GM12878 (cell line): Measurements from ENCODE around the gene CEP170B. TPM values are rescaled to one million over a fixed set of nuclear protein-coding genes. Genes with fewer than 3 reads are reported as not detected.

ENCODE experiments used
- ATAC-seq: fragments of 200-7000 bp; cut with Tn5 transposase; 3 replicates; pipeline ENCODE4 v1.9.1; 2020; ENCODE audit warnings: mild to moderate bottlenecking, moderate library complexity
- BruUV-seq: library from RNA; stranded (reverse); fragments of 400-500 nt; replicated peaks from 2 replicates; lab custom pipeline; 2021; lab: Mats Ljungman, UMichigan
- CTCF ChIA-PET: fragments of 300-600 bp; sonication (Branson Sonifier 250); formaldehyde crosslinking; extraction: SDS; loops from one replicate; lab custom pipeline; 2021; ENCODE audit warnings: inconsistent platforms; lab: Yijun Ruan, JAX
- POLR2A ChIA-PET: fragments of 350-600 bp; formaldehyde crosslinking; extraction: SDS; loops from one replicate; lab custom pipeline; 2021; ENCODE audit warnings: inconsistent platforms; lab: Charles Lee
- RAD21 ChIA-PET: fragments of 300-600 bp; sonication (Branson Sonifier 250); formaldehyde crosslinking; loops from one replicate; lab custom pipeline; 2023; ENCODE audit warnings: antibody characterized with exemption; ENCODE audit not compliant: unreplicated experiment; lab: Charles Lee
- SMC1A ChIA-PET: fragments of 300-600 bp; sonication (Branson Sonifier 250); formaldehyde crosslinking; loops from one replicate; lab custom pipeline; 2023; ENCODE audit not compliant: unreplicated experiment, uncharacterized antibody; lab: Charles Lee
- DNase-seq: peaks from one replicate; pipeline ENCODE4 v3.0.0-alpha.2; 2011; ENCODE audit warnings: low read depth, low spot score
- FAIRE-seq: peaks from 3 replicates; lab custom pipeline; 2011; peaks lifted over from hg19 to GRCh38; lab: Jason Lieb, UNC
- H2AFZ ChIP-seq: 2 replicates; pipeline ENCODE4 v1.6.0; 2011; ENCODE audit warnings: low read depth, low read length, control low read depth; ENCODE audit not compliant: control insufficient read depth
- H3K27ac ChIP-seq: 2 replicates; pipeline ENCODE4 v1.5.1; 2011; ENCODE audit warnings: control low read depth; ENCODE audit not compliant: control insufficient read depth, insufficient read depth
- H3K27me3 ChIP-seq, 2 experiments: replicated peaks in 1 of 2; 2 replicates each; pipeline versions ENCODE4 v1.6.0 to v1.6.1; 2011; ENCODE audit warnings: low read length in 1 of 2; ENCODE audit not compliant: control insufficient read depth in 2 of 2, insufficient read depth in 2 of 2
- H3K36me3 ChIP-seq, 2 experiments: 2 replicates each; pipeline ENCODE4 v1.5.1; 2011; ENCODE audit warnings: low read length in 1 of 2; ENCODE audit not compliant: control insufficient read depth in 2 of 2, insufficient read depth in 2 of 2
- H3K4me1 ChIP-seq: 2 replicates; pipeline ENCODE4 v1.6.1; 2011; ENCODE audit warnings: mild to moderate bottlenecking, low read length, moderate library complexity, mixed read lengths; ENCODE audit not compliant: control insufficient read depth, insufficient read depth
- H3K4me2 ChIP-seq: 2 replicates; pipeline ENCODE4 v1.6.0; 2011; ENCODE audit warnings: control low read depth; ENCODE audit not compliant: control insufficient read depth, insufficient read depth
- H3K4me3 ChIP-seq: fragments of 200-600 bp; sonication (generic); 2 replicates; pipeline ENCODE4 v1.5.1; 2016
- H3K79me2 ChIP-seq: 2 replicates; pipeline ENCODE4 v1.6.0; 2011; ENCODE audit warnings: low read length; ENCODE audit not compliant: control insufficient read depth, insufficient read depth
- H3K9ac ChIP-seq: 2 replicates; pipeline ENCODE4 v1.8.0; 2011; ENCODE audit warnings: low read length, control low read depth, mixed read lengths; ENCODE audit not compliant: control insufficient read depth, insufficient read depth
- H3K9me3 ChIP-seq: replicated peaks from 3 replicates; pipeline ENCODE4 v1.5.1; 2011; ENCODE audit warnings: mild to moderate bottlenecking, low read length; ENCODE audit not compliant: control insufficient read depth, insufficient read depth
- H4K20me1 ChIP-seq: 2 replicates; pipeline ENCODE4 v1.6.0; 2011; ENCODE audit not compliant: control insufficient read depth, insufficient read depth
- ATF7 ChIP-seq: fragments of 450-650 bp; IDR thresholded peaks from 2 replicates; pipeline ENCODE4 v1.6.1; 2016; ENCODE audit warnings: low read depth, mild to moderate bottlenecking
- BCL11A ChIP-seq: IDR thresholded peaks from 2 replicates; pipeline ENCODE4 v1.6.1; 2011; ENCODE audit warnings: low read depth, low read length
- BRCA1 ChIP-seq: IDR thresholded peaks from 2 replicates; pipeline ENCODE4 v1.6.1; 2011; ENCODE audit warnings: low read depth, low read length, improper control_type of control experiment
- CBX3 ChIP-seq: fragments of 200-600 bp; sonication (generic); IDR thresholded peaks from 2 replicates; pipeline ENCODE4 v1.6.1; 2016; ENCODE audit warnings: low read depth, borderline replicate concordance
- CHD2 ChIP-seq: IDR thresholded peaks from 2 replicates; pipeline ENCODE4 v1.6.1; 2011; ENCODE audit warnings: low read depth, low read length, improper control_type of control experiment, borderline replicate concordance
- CHD4 ChIP-seq: fragments of 200-600 bp; sonication (generic); IDR thresholded peaks from 2 replicates; pipeline ENCODE4 v1.6.1; 2016; ENCODE audit warnings: mild to moderate bottlenecking
- DPF2 ChIP-seq: fragments of 450-650 bp; IDR thresholded peaks from 2 replicates; pipeline ENCODE4 v1.6.1; 2017; ENCODE audit warnings: mild to moderate bottlenecking
- EGR1 ChIP-seq, 2 experiments: IDR thresholded peaks; 1 replicate in 1 of 2; 2 replicates in 1 of 2; pipeline ENCODE4 v1.6.1; 2011 to 2012; ENCODE audit warnings: low read depth in 2 of 2, low read length in 2 of 2, borderline replicate concordance in 1 of 2, mild to moderate bottlenecking in 1 of 2, moderate library complexity in 1 of 2
- EZH2 ChIP-seq: IDR thresholded peaks from 2 replicates; pipeline ENCODE4 v1.6.1; 2012; ENCODE audit warnings: low read depth, mild to moderate bottlenecking, control low read depth, inconsistent platforms, low read length, borderline replicate concordance; ENCODE audit not compliant: control insufficient read depth
- HDAC6 ChIP-seq: fragments of 200-600 bp; sonication (generic); IDR thresholded peaks from one replicate; pipeline ENCODE4 v1.8.0; 2017; ENCODE audit warnings: antibody characterized with exemption; ENCODE audit not compliant: unreplicated experiment
- MYB ChIP-seq: fragments of 150-350 bp; IDR thresholded peaks from 2 replicates; pipeline ENCODE4 v1.6.1; 2014; ENCODE audit warnings: mild to moderate bottlenecking, low read depth, low read length, borderline replicate concordance
- MYC ChIP-seq: IDR thresholded peaks from 2 replicates; pipeline ENCODE4 v1.6.1; 2011; ENCODE audit warnings: mild to moderate bottlenecking, low read length, moderate library complexity, inconsistent platforms; ENCODE audit not compliant: insufficient read depth, insufficient replicate concordance, insufficient read length, severe bottlenecking
- NR2C2 ChIP-seq: IDR thresholded peaks from 2 replicates; pipeline ENCODE4 v1.6.1; 2011; ENCODE audit warnings: borderline replicate concordance, low read depth; ENCODE audit not compliant: control insufficient read depth, insufficient read length
- PAX8 ChIP-seq: fragments of 450-650 bp; IDR thresholded peaks from 2 replicates; pipeline ENCODE4 v1.6.1; 2017; ENCODE audit warnings: mild to moderate bottlenecking, moderate library complexity
- PML ChIP-seq: IDR thresholded peaks from 2 replicates; pipeline ENCODE4 v1.6.1; 2012; ENCODE audit warnings: low read length, inconsistent platforms
- RAD21 ChIP-seq: IDR thresholded peaks from 2 replicates; pipeline ENCODE4 v1.6.1; 2011; ENCODE audit warnings: mild to moderate bottlenecking, low read depth, low read length, moderate library complexity; ENCODE audit not compliant: insufficient read depth
- SPI1 ChIP-seq: IDR thresholded peaks from 2 replicates; pipeline ENCODE4 v1.6.1; 2011; ENCODE audit warnings: low read depth, mild to moderate bottlenecking, low read length, moderate library complexity, borderline replicate concordance; ENCODE audit not compliant: insufficient read depth
- USF1 ChIP-seq: IDR thresholded peaks from 2 replicates; pipeline ENCODE4 v1.6.1; 2011; ENCODE audit warnings: borderline replicate concordance, low read depth, mild to moderate bottlenecking, moderate library complexity, mixed read lengths, low read length; ENCODE audit not compliant: insufficient read depth; ENCODE audit errors: extremely low read length
- YBX1 ChIP-seq: fragments of 450-650 bp; IDR thresholded peaks from 2 replicates; pipeline ENCODE4 v1.6.1; 2016; ENCODE audit warnings: antibody characterized with exemption
- YY1 ChIP-seq: IDR thresholded peaks from 2 replicates; pipeline ENCODE4 v1.6.1; 2011; ENCODE audit warnings: low read depth, mild to moderate bottlenecking, low read length
- WGBS: methylation state at CpG from one replicate; pipeline ENCODE4 v1.1.6; 2016; ENCODE audit warnings: low lambda C conversion rate; ENCODE audit not compliant: insufficient replicate concordance, insufficient coverage; ENCODE audit errors: missing lambda C conversion rate; 5-methylcytosine and 5-hydroxymethylcytosine counted together
- in situ Hi-C: fragments of 300-500 bp; cut with MboI; formaldehyde crosslinking; loops from 9 replicates; pipeline ENCODE4 v1.14.3; 2018; ENCODE audit warnings: mixed read lengths
- intact Hi-C: fragments of 100-400 bp; cut with micrococcal nuclease; formaldehyde crosslinking; loops from one replicate; pipeline ENCODE4 v1.14.2; 2022; ENCODE audit not compliant: unreplicated experiment
- polyA plus RNA-seq, 11 experiments: library from polyadenylated mRNA; depleted of rRNA in 4 of 11; unstranded in 6 of 11; stranded (reverse) in 5 of 11; fragments of >200 nt; fragmentation: Nextera tagmentation in 4 of 11; fragmentation: Illumina TruSeq in 1 of 11; extraction: Ambion mirVana in 4 of 11; extraction: Trizol in 1 of 11; gene quantifications; 1 replicate in 1 of 11; 2 replicates in 10 of 11; pipeline versions ENCODE4 v1.2.1 to v1.2.3, GENCODE V29; 2011 to 2016; ENCODE audit warnings: inconsistent platforms in 2 of 11, missing spikeins in 2 of 11, low read depth in 1 of 11
- total RNA-seq, 4 experiments: library from RNA; depleted of rRNA in 3 of 4; stranded (reverse); fragments of >200 nt in 3 of 4; fragmentation: Illumina TruSeq in 1 of 4; extraction: Trizol in 1 of 4; gene quantifications; 2 replicates each; pipeline versions ENCODE4 v1.2.1 to v1.2.3, GENCODE V29; 2013 to 2021

CEP170B gene
- total and polyA plus RNA-seq, 10 of the 15 experiments (the other 5 are each of a cell fraction or from before 2014, with no cell fraction given), result 0.01 to 0.44 (median 0.05) TPM; not detected in 4

GRCh38 chr14:104816616-104816884, 48.5 kb upstream of the CEP170B start:
- intact Hi-C loops (no loop called here), in situ Hi-C loops (no loop called here)
- Histone ChIP-seq H2AFZ (peak overlapping the region; percentile 83; the same call in 1 of the 2 replicates), H3K4me3 (peak overlapping the region; percentile 88), H3K4me2 (peak overlapping the region; percentile 99), H3K27me3 (no peaks in the 10 kb centered on the region), H3K27ac (peak overlapping the region; percentile 74), H3K36me3 (no peaks in the 10 kb centered on the region), H4K20me1 (no peaks in the 10 kb centered on the region), H3K79me2 (peaks cover 8% of the 10 kb centered on the region), H3K9me3 (no peaks in the 10 kb centered on the region), H3K9ac (peak overlapping the region; percentile 94), H3K4me1 (no peaks in the 10 kb centered on the region)
- BruUV-seq, result no TSS peak
- SMC1A ChIA-PET, result interaction anchor here (0.8 kb wide), 1 partner anchor 16 kb away, joined by 3 read pairs; the partner anchor contains the start of gene ZBTB42
- RAD21 ChIA-PET, result no interaction called here
- POLR2A ChIA-PET, result no interaction called here
- WGBS, result 0% methylated on average over 8 of the region's 8 CpGs
- DNase-seq (no peak), ATAC-seq (peak; percentile 11; the same call in 1 of the 3 replicates), FAIRE-seq (no peak)
- CTCF ChIA-PET, result interaction anchor here (0.9 kb wide), 1 partner anchor 67 kb away, joined by 3 read pairs; no protein-coding TSS in a partner anchor
- TF ChIP-seq BCL11A (no peak), MYC (no peak), ATF7 (no peak), CHD4 (no peak), SPI1 (no peak), MYB (no peak), EGR1 (IDR thresholded peaks at IDR 0.05; ENCODE audit: borderline replicate concordance in 1 of 2, low read depth in 2 of 2, low read length in 2 of 2) (no peak), PAX8 (no peak), CHD2 (no peak), RAD21 (no peak), CBX3 (no peak), EZH2 (no peak), PML (no peak), HDAC6 (no peak), BRCA1 (no peak), YBX1 (no peak), YY1 (no peak), USF1 (no peak), NR2C2 (no peak), DPF2 (no peak)
